ENCODE data around the gene LDHAL6B.
A peak's percentile ranks its signal among the peaks of the same experiment; 100 is the strongest.
"Not testable (repeated sequence)": the region's sequence is repeated elsewhere in the genome, so short reads cannot be mapped to it uniquely, and the experiment has no call there.

The LDHAL6B gene

GRCh38 chr15:59206623-59207183, at the start of gene LDHAL6B:
LDHAL6B (plus strand) TSS chr15:59206843; CDS start chr15:59206941, 98 bp downstream.
- no peak for DNase-seq (ENCODE audit: low read depth in 2 of 2)

GRCh38 chr15:59157396-59157795, 49.2 kb upstream of the LDHAL6B start:
- no peak for DNase-seq (ENCODE audit: low read depth in 2 of 2)

- DNase-seq (ENCODE audit: low read depth in 2 of 2): peak in 1 of 2 experiments; percentile 44
Observed at GRCh38 chr15:59157840-59158700, 48.6 kb upstream of the LDHAL6B start.

- DNase-seq (ENCODE audit: low read depth in 2 of 2): no peak
Observed at GRCh38 chr15:59158701-59159034, 48.0 kb upstream of the LDHAL6B start.

- DNase-seq (ENCODE audit: low read depth in 2 of 2): no peak
Observed at GRCh38 chr15:59159210-59159609, 47.4 kb upstream of the LDHAL6B start.

GRCh38 chr15:59160880-59161593, 45.6 kb upstream of the LDHAL6B start:
- DNase-seq (ENCODE audit: low read depth in 2 of 2): no peak

GRCh38 chr15:59162080-59162479, 44.6 kb upstream of the LDHAL6B start:
- not testable (repeated sequence) for DNase-seq (ENCODE audit: low read depth in 2 of 2)

GRCh38 chr15:59165726-59166125, 40.9 kb upstream of the LDHAL6B start:
- no peak for DNase-seq (ENCODE audit: low read depth in 2 of 2)

GRCh38 chr15:59166166-59166565, 40.5 kb upstream of the LDHAL6B start:
- DNase-seq (ENCODE audit: low read depth in 2 of 2): no peak

GRCh38 chr15:59166601-59167265, 39.9 kb upstream of the LDHAL6B start:
- no peak for DNase-seq (ENCODE audit: low read depth in 2 of 2)

GRCh38 chr15:59168536-59168935, 38.1 kb upstream of the LDHAL6B start:
- DNase-seq (ENCODE audit: low read depth in 2 of 2): no peak

GRCh38 chr15:59169251-59169708, 37.4 kb upstream of the LDHAL6B start:
- peak in 1 of 2 experiments; percentile 40 for DNase-seq (ENCODE audit: low read depth in 2 of 2)

GRCh38 chr15:59170295-59171066, 36.2 kb upstream of the LDHAL6B start:
- peak; percentile 93 for DNase-seq (ENCODE audit: low read depth in 2 of 2)

- DNase-seq (ENCODE audit: low read depth in 2 of 2): no peak
Observed at GRCh38 chr15:59171067-59171397, 35.6 kb upstream of the LDHAL6B start.

- DNase-seq (ENCODE audit: low read depth in 2 of 2): no peak
Observed at GRCh38 chr15:59172289-59172901, 34.2 kb upstream of the LDHAL6B start.

GRCh38 chr15:59173194-59173593, 33.4 kb upstream of the LDHAL6B start:
- no peak for DNase-seq (ENCODE audit: low read depth in 2 of 2)

GRCh38 chr15:59174151-59174834, 32.4 kb upstream of the LDHAL6B start:
- no peak for DNase-seq (ENCODE audit: low read depth in 2 of 2)

GRCh38 chr15:59174835-59175831, 31.5 kb upstream of the LDHAL6B start:
- DNase-seq (ENCODE audit: low read depth in 2 of 2): peak; percentile 40 to 48

Measured in fibroblast of skin of left quadriceps (primary cell).